HG02943 (cell line): ENCODE results near the gene NALCN.

Experiments
- ATAC-seq: cut with Tn5 transposase; IDR thresholded peaks from one replicate; pipeline ENCODE4 v1.9.1; 2021; ENCODE audit warnings: mild to moderate bottlenecking, low read depth, moderate library complexity; ENCODE audit not compliant: unreplicated experiment

The NALCN gene

GRCh38 chr13:101217086-101217485, 199.2 kb downstream of the NALCN start:
- no peak for ATAC-seq

GRCh38 chr13:101211261-101211660, 205.0 kb downstream of the NALCN start:
- no peak for ATAC-seq

- ATAC-seq, result no peak
Measured at GRCh38 chr13:101210774-101211173, 205.5 kb downstream of the NALCN start.

GRCh38 chr13:101209206-101209893, 207.0 kb downstream of the NALCN start:
- ATAC-seq, result no peak

- no peak for ATAC-seq
Measured at GRCh38 chr13:101205408-101205807, 210.9 kb downstream of the NALCN start.

GRCh38 chr13:101204270-101205020, 211.9 kb downstream of the NALCN start:
- ATAC-seq, result no peak

GRCh38 chr13:101202590-101202989, 213.7 kb downstream of the NALCN start:
- ATAC-seq, result no peak

- ATAC-seq, result no peak
Measured at GRCh38 chr13:101190976-101191375, 225.3 kb downstream of the NALCN start.

GRCh38 chr13:101190337-101190736, 226.0 kb downstream of the NALCN start:
- no peak for ATAC-seq

- ATAC-seq, result no peak
Measured at GRCh38 chr13:101185606-101186005, 230.7 kb downstream of the NALCN start.

GRCh38 chr13:101181076-101181685, 235.1 kb downstream of the NALCN start:
- no peak for ATAC-seq

- no peak for ATAC-seq
Measured at GRCh38 chr13:101179021-101179420, 237.3 kb downstream of the NALCN start.

- no peak for ATAC-seq
Measured at GRCh38 chr13:101178406-101178805, 237.9 kb downstream of the NALCN start.

- ATAC-seq, result no peak
Measured at GRCh38 chr13:101170306-101170705, 246.0 kb downstream of the NALCN start.

GRCh38 chr13:101157261-101157660, 259.0 kb downstream of the NALCN start:
- no peak for ATAC-seq

- no peak for ATAC-seq
Measured at GRCh38 chr13:101155920-101156319, 260.4 kb downstream of the NALCN start.

- ATAC-seq, result no peak
Measured at GRCh38 chr13:101152184-101152583, 264.1 kb downstream of the NALCN start.

GRCh38 chr13:101150998-101151397, 265.3 kb downstream of the NALCN start:
- ATAC-seq, result no peak

- no peak for ATAC-seq
Measured at GRCh38 chr13:101149735-101150384, 266.4 kb downstream of the NALCN start.

- ATAC-seq, result no peak
Measured at GRCh38 chr13:101146101-101146898, 270.0 kb downstream of the NALCN start.
